GM12892 (cell line): ENCODE measurements around the gene SLC25A25.

Experiments used
- POLR2A ChIP-seq: IDR thresholded peaks from 2 replicates; pipeline ENCODE4 v1.6.1; 2011; ENCODE audit warnings: low read depth, low read length, control low read depth
- POLR2AphosphoS5 ChIP-seq: IDR thresholded peaks from 2 replicates; pipeline ENCODE4 v1.6.1; 2011; ENCODE audit warnings: low read depth, low read length, control low read depth
- TAF1 ChIP-seq: IDR thresholded peaks from 2 replicates; pipeline ENCODE4 v1.6.1; 2011; ENCODE audit warnings: low read depth, mild to moderate bottlenecking, control low read depth, low read length, borderline replicate concordance

GRCh38 chr9:128053560-128053959 lies 14.5 kb upstream of the SLC25A25 start:
- TF ChIP-seq POLR2A (no peak), POLR2AphosphoS5 (no peak), TAF1 (no peak)
